Upper lobe of left lung (tissue), 6 donors: ENCODE data around the gene TMEM167A. TPM values are rescaled to one million over a fixed set of nuclear protein-coding genes. Genes with fewer than 3 reads are reported as not detected.

Experiments used
- ATAC-seq, 2 donors: fragments of 200-7000 bp; cut with Tn5 transposase; one replicate each; pipeline ENCODE4 v1.9.1; 2022; ENCODE audit warnings: mild to moderate bottlenecking in 2 of 2, moderate library complexity in 2 of 2; ENCODE audit not compliant: low FRiP score in 2 of 2
- DNase-seq, 2 donors: peaks; one replicate each; pipeline ENCODE4 v3.0.0-alpha.2; 2019 to 2020
- H3K27ac ChIP-seq, 4 donors: fragments of 200-600 bp; sonication (generic); one replicate each; pipeline ENCODE4 v1.5.1; 2016 to 2019
- H3K27me3 ChIP-seq, 4 donors: fragments of 200-600 bp; sonication (generic); one replicate each; pipeline ENCODE4 v1.5.1; 2017 to 2019
- H3K36me3 ChIP-seq, 4 donors: fragments of 200-600 bp; sonication (generic); one replicate each; pipeline ENCODE4 v1.5.1; 2016 to 2019
- H3K4me1 ChIP-seq, 4 donors: fragments of 200-600 bp; sonication (generic); one replicate each; pipeline ENCODE4 v1.5.1; 2018 to 2019
- H3K4me3 ChIP-seq, 4 donors: fragments of 200-600 bp; sonication (generic); one replicate each; pipeline ENCODE4 v1.5.1; 2017 to 2019; ENCODE audit warnings: mild to moderate bottlenecking in 2 of 4, moderate library complexity in 1 of 4
- H3K9me3 ChIP-seq, 4 donors: fragments of 200-600 bp; sonication (generic); one replicate each; pipeline ENCODE4 v1.5.1; 2018 to 2019
- CTCF ChIP-seq, 6 experiments: fragments of 450-650 bp in 4 of 6; fragments of 200-600 bp in 2 of 6; sonication (generic) in 2 of 6; IDR thresholded peaks; one replicate each; pipeline ENCODE4 v1.5.1; 2016 to 2019; ENCODE audit warnings: antibody characterized with exemption in 6 of 6
- EP300 ChIP-seq, 4 donors: sonication (generic); formaldehyde crosslinking; IDR thresholded peaks; one replicate each; pipeline ENCODE4 v1.5.1; 2017; ENCODE audit warnings: antibody characterized with exemption in 4 of 4, control low read depth in 2 of 4
- POLR2A ChIP-seq, 4 donors: fragments of 450-650 bp; IDR thresholded peaks; one replicate each; pipeline ENCODE4 v1.5.1; 2016 to 2017; ENCODE audit warnings: antibody characterized with exemption in 4 of 4, mild to moderate bottlenecking in 2 of 4
- POLR2AphosphoS5 ChIP-seq, 2 donors: sonication (generic); formaldehyde crosslinking; IDR thresholded peaks; one replicate each; pipeline ENCODE4 v1.5.1; 2017; ENCODE audit warnings: antibody characterized with exemption in 2 of 2
- WGBS, 2 donors: methylation state at CpG; one replicate each; pipeline ENCODE4 v1.1.5; 2017 to 2018; 5-methylcytosine and 5-hydroxymethylcytosine counted together
- total RNA-seq, 6 donors: library from RNA; depleted of rRNA in 4 of 6; stranded (reverse); fragments of >200 nt in 4 of 6; gene quantifications; one replicate each; pipeline versions ENCODE4 v1.1.0 to v1.2.1, GENCODE V29; 2016 to 2021
- donor health status: DM: no; HTN: no; CAD: no; lungs with moderate emphysema.
- donor health status: DM: no; HTN: yes; CAD: no; lungs with severe emphysema.

The TMEM167A gene
- total RNA-seq, 6 donors from 2014 or later: 14.3 to 81.2 (median 53.1) TPM

GRCh38 chr5:83096660-83097339 is 19.6 kb upstream of the TMEM167A start:
- Histone ChIP-seq H3K4me1 (no peaks in the 10 kb centered on the region), H3K27ac (no peak overlapping the region), H3K36me3 (no peaks in the 10 kb centered on the region), H3K4me3 (no peak overlapping the region), H3K9me3 (peaks cover 0 to 11% (median 8%) of the 10 kb centered on the region in 4 donors), H3K27me3 (no peaks in the 10 kb centered on the region)
- ATAC-seq (no peak), DNase-seq (no peak)
- TF ChIP-seq EP300 (IDR thresholded peaks at IDR 0.05) (no peak), POLR2AphosphoS5 (IDR thresholded peaks at IDR 0.05) (no peak), CTCF (IDR thresholded peaks at IDR 0.05) (no peak), POLR2A (IDR thresholded peaks at IDR 0.05) (no peak)
- WGBS, 2 donors: 90 to 93% methylated on average over 2 of the region's 2 CpGs

- no peak for TF ChIP-seq POLR2A (IDR thresholded peaks at IDR 0.05)
- TF ChIP-seq POLR2AphosphoS5 (IDR thresholded peaks at IDR 0.05): no peak
- no peak for TF ChIP-seq CTCF (IDR thresholded peaks at IDR 0.05)
- TF ChIP-seq EP300 (IDR thresholded peaks at IDR 0.05): no peak
- ATAC-seq (peak in 1 of 2 donors; percentile 81), DNase-seq (no peak)
- H3K9me3 ChIP-seq: peaks cover 0 to 11% (median 8%) of the 10 kb centered on the region in 4 donors
- no peaks in the 10 kb centered on the region for H3K36me3 ChIP-seq
- no peaks in the 10 kb centered on the region for H3K27me3 ChIP-seq
- 90 to 96% methylated on average over 4 to 6 of the region's 6 CpGs for WGBS, 2 donors
- H3K27ac ChIP-seq: no peak overlapping the region
- H3K4me3 ChIP-seq: no peak overlapping the region
- no peaks in the 10 kb centered on the region for H3K4me1 ChIP-seq
These were observed 18.9 kb upstream of the TMEM167A start for GRCh38 chr5:83095957-83096539.

GRCh38 chr5:83095163-83095956 is 18.2 kb upstream of the TMEM167A start:
- ATAC-seq (no peak), DNase-seq (no peak)
- TF ChIP-seq CTCF (IDR thresholded peaks at IDR 0.05) (no peak), POLR2A (IDR thresholded peaks at IDR 0.05) (no peak), POLR2AphosphoS5 (IDR thresholded peaks at IDR 0.05) (no peak), EP300 (IDR thresholded peaks at IDR 0.05) (no peak)
- WGBS, 2 donors: 94 to 100% methylated on average over 3 of the region's 3 CpGs
- H3K9me3 ChIP-seq: peaks cover 0 to 11% (median 8%) of the 10 kb centered on the region in 4 donors
- H3K4me1 ChIP-seq: no peaks in the 10 kb centered on the region
- no peak overlapping the region for H3K27ac ChIP-seq
- H3K27me3 ChIP-seq: no peaks in the 10 kb centered on the region
- no peaks in the 10 kb centered on the region for H3K36me3 ChIP-seq
- no peak overlapping the region for H3K4me3 ChIP-seq

- Histone ChIP-seq H3K27ac (no peak overlapping the region), H3K36me3 (no peaks in the 10 kb centered on the region), H3K4me1 (no peaks in the 10 kb centered on the region), H3K4me3 (no peak overlapping the region), H3K9me3 (peaks cover 0 to 11% (median 8%) of the 10 kb centered on the region in 4 donors), H3K27me3 (no peaks in the 10 kb centered on the region)
- TF ChIP-seq POLR2AphosphoS5 (IDR thresholded peaks at IDR 0.05) (no peak), POLR2A (IDR thresholded peaks at IDR 0.05) (no peak), CTCF (IDR thresholded peaks at IDR 0.05) (no peak), EP300 (IDR thresholded peaks at IDR 0.05) (no peak)
- DNase-seq (no peak), ATAC-seq (no peak)
- 97 to 99% methylated on average over 4 of the region's 4 CpGs for WGBS, 2 donors
These were observed 16.5 kb upstream of the TMEM167A start for GRCh38 chr5:83093692-83094091.
